ENCODE data around the gene LZIC.

LZIC gene

GRCh38 chr1:9883585-9884449, 59.4 kb downstream of the LZIC start:
- no peak for DNase-seq

GRCh38 chr1:9882945-9883303, 60.3 kb downstream of the LZIC start:
- no peak for DNase-seq

- no peak for DNase-seq
These were observed 60.8 kb downstream of the LZIC start for GRCh38 chr1:9882296-9882944.

- no peak for DNase-seq
These were observed 61.3 kb downstream of the LZIC start for GRCh38 chr1:9881838-9882249.
